Keratinocyte (primary cell): ENCODE results near the gene MADCAM1. TPM values are rescaled to one million over a fixed set of nuclear protein-coding genes. Genes with fewer than 3 reads are reported as not detected.

Experiments
- DNase-seq: peaks from one replicate; pipeline ENCODE4 v3.0.0-alpha.2; 2011; ENCODE audit warnings: low read depth, missing footprints, low spot score
- FAIRE-seq: peaks from 2 replicates; lab custom pipeline; 2011; peaks lifted over from hg19 to GRCh38; lab: Jason Lieb, UNC
- H2AFZ ChIP-seq: 2 replicates; pipeline ENCODE4 v1.6.0; 2012; ENCODE audit warnings: low read length, control low read depth, inconsistent platforms; ENCODE audit not compliant: control insufficient read depth
- H3K27ac ChIP-seq: 2 replicates; pipeline ENCODE4 v1.5.1; 2011; ENCODE audit warnings: low read length; ENCODE audit not compliant: control insufficient read depth, insufficient read depth
- H3K27me3 ChIP-seq: 3 replicates; pipeline ENCODE4 v1.6.0; 2011; ENCODE audit warnings: low read length; ENCODE audit not compliant: control insufficient read depth, insufficient read depth; ENCODE audit errors: extremely low read depth
- H3K36me3 ChIP-seq, 2 experiments: 2 replicates in 1 of 2; 3 replicates in 1 of 2; pipeline ENCODE4 v1.5.1; 2011; ENCODE audit warnings: low read length in 2 of 2, mild to moderate bottlenecking in 1 of 2; ENCODE audit not compliant: control insufficient read depth in 2 of 2, insufficient read depth in 2 of 2; ENCODE audit errors: extremely low read depth in 1 of 2
- H3K4me1 ChIP-seq: 3 replicates; pipeline ENCODE4 v1.5.1; 2011; ENCODE audit warnings: low read length; ENCODE audit not compliant: control insufficient read depth, insufficient read depth; ENCODE audit errors: extremely low read depth
- H3K4me2 ChIP-seq: 3 replicates; pipeline ENCODE4 v1.6.0; 2011; ENCODE audit warnings: low read depth, low read length; ENCODE audit not compliant: control insufficient read depth, insufficient read depth; ENCODE audit errors: extremely low read depth
- H3K4me3 ChIP-seq, 3 experiments: fragments of 200-600 bp in 1 of 3; sonication (generic) in 1 of 3; 2 replicates in 2 of 3; 3 replicates in 1 of 3; pipeline ENCODE4 v1.5.1; 2011 to 2016; ENCODE audit warnings: low read length in 3 of 3, mild to moderate bottlenecking in 3 of 3, control low read depth in 2 of 3, inconsistent platforms in 1 of 3, low read depth in 1 of 3, mixed read lengths in 1 of 3, mixed run types in 1 of 3, moderate library complexity in 1 of 3; ENCODE audit not compliant: control insufficient read depth in 2 of 3, insufficient read depth in 2 of 3; ENCODE audit errors: extremely low read depth in 1 of 3
- H3K79me2 ChIP-seq: 2 replicates; pipeline ENCODE4 v1.6.0; 2012; ENCODE audit warnings: low read length; ENCODE audit not compliant: control insufficient read depth, insufficient read depth
- H3K9ac ChIP-seq: 3 replicates; pipeline ENCODE4 v1.6.0; 2011; ENCODE audit warnings: low read length; ENCODE audit not compliant: control insufficient read depth, insufficient read depth; ENCODE audit errors: extremely low read depth
- H3K9me1 ChIP-seq: 3 replicates; pipeline ENCODE4 v1.6.0; 2011; ENCODE audit warnings: low read length; ENCODE audit not compliant: control insufficient read depth, insufficient read depth; ENCODE audit errors: extremely low read depth
- H3K9me3 ChIP-seq: 2 replicates; pipeline ENCODE4 v1.5.1; 2012; ENCODE audit warnings: low read depth, low read length; ENCODE audit not compliant: control insufficient read depth
- H4K20me1 ChIP-seq: 3 replicates; pipeline ENCODE4 v1.6.0; 2011; ENCODE audit warnings: low read length; ENCODE audit not compliant: control insufficient read depth, insufficient read depth; ENCODE audit errors: extremely low read depth
- EZH2 ChIP-seq: IDR thresholded peaks from one replicate; pipeline ENCODE4 v1.6.1; 2012; ENCODE audit warnings: inconsistent platforms, mild to moderate bottlenecking, low read length, moderate library complexity
- dilution Hi-C: fragments of 300-500 bp; cut with MboI; formaldehyde crosslinking; loops from one replicate; pipeline ENCODE4 v1.7.0; 2020; ENCODE audit warnings: low sequenced_read_pairs; ENCODE audit not compliant: extremely low pct_ligation_motif_present
- polyA plus RNA-seq, 5 experiments: library from polyadenylated mRNA; depleted of rRNA in 3 of 5; stranded (reverse) in 3 of 5; stranded (forward) in 1 of 5; unstranded in 1 of 5; fragments of >200 nt; gene quantifications; 1 replicate in 1 of 5; 2 replicates in 3 of 5; 3 replicates in 1 of 5; pipeline versions ENCODE4 v1.2.1 to v1.2.3, GENCODE V29; 2011 to 2012; ENCODE audit warnings: missing spikeins in 2 of 5, low read depth in 1 of 5, low replicate concordance in 1 of 5
- TF ChIP-seq, protein P1 (sequence below), 3 experiments: IDR thresholded peaks in 1 of 3; conservative IDR thresholded peaks in 1 of 3; optimal IDR thresholded peaks in 1 of 3; 2 replicates in 2 of 3; 3 replicates in 1 of 3; pipeline versions ENCODE3 to v1.5.1; 2011; ENCODE audit warnings: low read length in 3 of 3, mild to moderate bottlenecking in 3 of 3, moderate library complexity in 2 of 3, control low read depth in 1 of 3, inconsistent platforms in 1 of 3; ENCODE audit not compliant: insufficient read depth in 2 of 3; ENCODE audit errors: extremely low read depth in 1 of 3

The MADCAM1 gene
- polyA plus RNA-seq, 1 donor (not counting 4 experiments of a cell fraction or from before 2014, with no cell fraction given), result 0.05 TPM

- Histone ChIP-seq H3K9me1 (peaks cover 2% of the 10 kb centered on the region), H4K20me1 (no peaks in the 10 kb centered on the region), H3K27me3 (no peaks in the 10 kb centered on the region), H3K4me1 (peaks cover 16% of the 10 kb centered on the region), H3K36me3 (peaks cover 2 to 4% of the 10 kb centered on the region in 2 experiments), H3K4me3 (no peak overlapping the region), H3K79me2 (peaks cover 8% of the 10 kb centered on the region), H3K4me2 (no peak overlapping the region), H3K9ac (no peak overlapping the region), H3K9me3 (no peaks in the 10 kb centered on the region), H3K27ac (no peak overlapping the region), H2AFZ (no peak overlapping the region)
- TF ChIP-seq, protein P1, sequence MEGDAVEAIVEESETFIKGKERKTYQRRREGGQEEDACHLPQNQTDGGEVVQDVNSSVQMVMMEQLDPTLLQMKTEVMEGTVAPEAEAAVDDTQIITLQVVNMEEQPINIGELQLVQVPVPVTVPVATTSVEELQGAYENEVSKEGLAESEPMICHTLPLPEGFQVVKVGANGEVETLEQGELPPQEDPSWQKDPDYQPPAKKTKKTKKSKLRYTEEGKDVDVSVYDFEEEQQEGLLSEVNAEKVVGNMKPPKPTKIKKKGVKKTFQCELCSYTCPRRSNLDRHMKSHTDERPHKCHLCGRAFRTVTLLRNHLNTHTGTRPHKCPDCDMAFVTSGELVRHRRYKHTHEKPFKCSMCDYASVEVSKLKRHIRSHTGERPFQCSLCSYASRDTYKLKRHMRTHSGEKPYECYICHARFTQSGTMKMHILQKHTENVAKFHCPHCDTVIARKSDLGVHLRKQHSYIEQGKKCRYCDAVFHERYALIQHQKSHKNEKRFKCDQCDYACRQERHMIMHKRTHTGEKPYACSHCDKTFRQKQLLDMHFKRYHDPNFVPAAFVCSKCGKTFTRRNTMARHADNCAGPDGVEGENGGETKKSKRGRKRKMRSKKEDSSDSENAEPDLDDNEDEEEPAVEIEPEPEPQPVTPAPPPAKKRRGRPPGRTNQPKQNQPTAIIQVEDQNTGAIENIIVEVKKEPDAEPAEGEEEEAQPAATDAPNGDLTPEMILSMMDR (optimal IDR thresholded peaks at IDR 0.05 in 1 of 3, IDR thresholded peaks at IDR 0.05 in 1 of 3, conservative IDR thresholded peaks at IDR 0.05 in 1 of 3; ENCODE audit: extremely low read depth in 1 of 3, insufficient read depth in 2 of 3, low read length in 3 of 3), result no peak
- TF ChIP-seq EZH2, result no peak
- dilution Hi-C loops, result no loop called here
- FAIRE-seq (no peak), DNase-seq (no peak)
These were observed 17.3 kb downstream of the MADCAM1 start for GRCh38 chr19:513368-514165.

DNA sequence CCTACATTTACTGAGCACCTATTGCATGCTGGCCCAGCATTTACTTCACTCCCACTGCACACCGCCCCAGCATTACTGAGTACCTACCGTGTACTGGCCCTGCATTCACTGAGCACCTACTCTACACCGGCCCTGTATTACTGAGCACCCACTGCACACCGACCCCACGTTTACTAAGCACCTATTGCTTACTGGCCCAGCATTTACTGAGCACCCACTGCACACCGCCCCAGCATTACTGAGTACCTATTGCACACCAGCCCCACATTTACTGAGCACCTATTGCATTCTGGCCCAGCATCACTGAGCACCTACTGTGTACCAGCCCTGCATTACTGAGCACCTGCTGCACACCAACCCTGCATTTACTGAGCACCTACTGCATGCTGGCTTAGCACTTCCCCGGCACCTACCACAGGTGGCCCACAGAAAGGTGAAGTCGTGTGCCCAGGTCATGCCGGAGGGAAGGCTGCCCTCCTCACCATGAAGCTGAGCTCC lies 17.9 kb downstream of the MADCAM1 start:
- Histone ChIP-seq H4K20me1 (no peaks in the 10 kb centered on the region), H3K79me2 (peaks cover 3% of the 10 kb centered on the region), H3K4me1 (peaks cover 15% of the 10 kb centered on the region), H3K36me3 (peaks cover 2 to 4% of the 10 kb centered on the region in 2 experiments), H3K9ac (no peak overlapping the region), H3K27ac (no peak overlapping the region), H3K4me2 (no peak overlapping the region), H3K9me3 (no peaks in the 10 kb centered on the region), H3K4me3 (no peak overlapping the region), H3K27me3 (no peaks in the 10 kb centered on the region), H3K9me1 (peaks cover 2% of the 10 kb centered on the region), H2AFZ (no peak overlapping the region)
- FAIRE-seq (no peak), DNase-seq (no peak)
- dilution Hi-C loops, result no loop called here
- no peak for TF ChIP-seq EZH2
- TF ChIP-seq, protein P1 (optimal IDR thresholded peaks at IDR 0.05 in 1 of 3, IDR thresholded peaks at IDR 0.05 in 1 of 3, conservative IDR thresholded peaks at IDR 0.05 in 1 of 3; ENCODE audit: extremely low read depth in 1 of 3, insufficient read depth in 2 of 3, low read length in 3 of 3), result no peak
